SKM-1 treated with dmso at 0.1 percent for 144 hours (cell line): ENCODE results near the gene KLC1.

Experiments
- DNase-seq: peaks from one replicate; lab custom pipeline; 2025; ENCODE audit not compliant: unreplicated experiment; lab: John Stamatoyannopoulos, UW

KLC1 gene

DNA sequence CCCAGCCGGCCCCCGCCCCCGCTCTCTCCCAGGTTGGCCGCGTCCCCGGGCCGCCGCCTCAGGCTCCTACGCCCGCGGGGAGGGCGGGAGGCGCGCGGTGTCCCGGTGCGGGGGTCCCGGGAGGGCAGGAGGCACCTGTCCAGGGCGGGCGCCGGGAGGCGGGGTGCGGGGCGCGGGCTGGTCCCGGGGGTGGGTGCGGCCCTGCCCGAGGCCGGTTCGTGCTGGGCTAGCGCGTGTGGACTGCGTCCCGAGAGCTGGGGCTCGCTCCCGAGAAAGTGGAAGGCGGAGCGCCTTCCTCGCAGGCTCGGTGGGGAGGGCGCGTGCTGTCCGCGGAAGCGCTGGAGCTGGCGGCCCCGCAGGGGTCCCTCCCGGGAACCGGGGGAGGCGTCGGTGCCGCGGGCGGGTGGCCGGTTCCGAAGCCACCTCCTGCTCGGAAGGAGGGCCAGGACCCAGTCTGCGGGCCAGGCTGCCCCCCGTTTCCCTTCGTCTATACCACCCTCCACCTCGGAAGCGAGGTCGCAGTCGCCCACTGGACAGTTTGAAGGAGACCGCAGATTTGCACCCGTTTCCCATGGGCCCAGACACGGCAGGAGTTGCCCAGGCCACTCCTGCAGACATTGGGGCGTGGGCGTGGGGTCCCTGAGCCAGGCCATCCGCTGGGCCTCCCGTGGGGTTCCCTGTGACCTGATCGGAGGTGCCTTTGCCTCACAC is 87.2 kb downstream of the KLC1 start:
- DNase-seq: no peak

DNA sequence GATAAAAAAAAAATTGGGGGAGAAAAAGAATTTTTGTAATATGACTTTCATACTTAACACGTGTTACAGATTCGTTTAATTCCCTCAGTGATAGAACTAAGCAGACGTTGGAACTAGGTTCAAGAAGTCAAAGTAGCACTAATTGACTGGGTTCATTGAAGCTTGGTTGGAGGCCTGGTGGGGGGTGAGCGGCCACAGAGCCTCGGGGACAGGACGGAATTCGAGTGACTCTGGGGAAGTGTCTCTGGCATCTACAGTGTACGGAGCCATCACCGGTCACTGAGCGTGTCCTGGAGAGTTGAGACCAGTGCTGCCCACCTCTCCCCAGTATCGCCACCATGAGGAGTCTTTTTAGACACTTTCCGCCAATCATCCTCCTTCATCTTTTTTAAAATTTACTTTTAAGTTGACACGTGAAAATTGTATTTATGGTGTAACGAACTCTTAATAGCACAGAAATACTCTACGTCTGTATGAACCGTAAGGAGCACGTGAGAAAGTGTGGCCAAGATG is 87.9 kb downstream of the KLC1 start:
- DNase-seq: no peak

DNA sequence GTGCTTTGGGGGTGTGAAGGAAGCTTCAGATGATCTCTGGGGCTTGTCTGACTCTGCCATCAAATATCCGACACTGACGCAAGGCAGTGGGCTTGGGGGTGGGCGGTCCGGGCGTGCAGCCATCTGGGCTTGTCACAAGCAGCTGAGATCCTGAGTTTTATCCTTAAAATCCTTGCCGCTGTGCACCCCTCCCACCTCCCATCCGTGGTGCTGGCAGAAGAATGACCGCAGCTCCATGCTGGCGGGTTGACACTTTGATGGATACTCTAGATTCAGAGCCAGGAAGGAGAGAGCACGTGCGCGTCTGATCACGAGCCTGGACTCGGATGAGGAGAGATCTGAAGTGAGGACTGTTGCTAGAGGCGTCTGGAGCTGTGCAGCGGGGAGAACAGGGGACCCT is 89.6 kb downstream of the KLC1 start:
- no peak for DNase-seq

DNA sequence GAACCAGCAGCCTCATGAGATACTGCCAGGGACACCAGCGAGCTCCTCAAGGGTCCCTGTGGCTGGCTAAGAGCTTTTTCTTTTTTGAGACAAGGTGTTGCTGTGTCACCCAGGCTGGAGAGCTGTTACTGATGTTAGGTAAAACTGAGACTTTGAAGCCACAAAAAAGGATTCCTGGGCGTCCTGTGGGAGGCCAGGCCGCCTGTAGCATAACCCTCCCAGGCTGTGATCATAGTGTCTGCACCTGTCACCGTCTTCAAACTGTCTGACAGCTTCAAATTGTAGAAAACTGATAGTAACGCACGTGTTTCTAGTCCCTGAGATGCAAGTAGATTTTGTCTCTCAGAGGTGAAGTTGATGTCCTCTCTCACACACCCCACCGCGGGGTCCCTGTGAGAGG is 90.7 kb downstream of the KLC1 start:
- DNase-seq: no peak

DNA sequence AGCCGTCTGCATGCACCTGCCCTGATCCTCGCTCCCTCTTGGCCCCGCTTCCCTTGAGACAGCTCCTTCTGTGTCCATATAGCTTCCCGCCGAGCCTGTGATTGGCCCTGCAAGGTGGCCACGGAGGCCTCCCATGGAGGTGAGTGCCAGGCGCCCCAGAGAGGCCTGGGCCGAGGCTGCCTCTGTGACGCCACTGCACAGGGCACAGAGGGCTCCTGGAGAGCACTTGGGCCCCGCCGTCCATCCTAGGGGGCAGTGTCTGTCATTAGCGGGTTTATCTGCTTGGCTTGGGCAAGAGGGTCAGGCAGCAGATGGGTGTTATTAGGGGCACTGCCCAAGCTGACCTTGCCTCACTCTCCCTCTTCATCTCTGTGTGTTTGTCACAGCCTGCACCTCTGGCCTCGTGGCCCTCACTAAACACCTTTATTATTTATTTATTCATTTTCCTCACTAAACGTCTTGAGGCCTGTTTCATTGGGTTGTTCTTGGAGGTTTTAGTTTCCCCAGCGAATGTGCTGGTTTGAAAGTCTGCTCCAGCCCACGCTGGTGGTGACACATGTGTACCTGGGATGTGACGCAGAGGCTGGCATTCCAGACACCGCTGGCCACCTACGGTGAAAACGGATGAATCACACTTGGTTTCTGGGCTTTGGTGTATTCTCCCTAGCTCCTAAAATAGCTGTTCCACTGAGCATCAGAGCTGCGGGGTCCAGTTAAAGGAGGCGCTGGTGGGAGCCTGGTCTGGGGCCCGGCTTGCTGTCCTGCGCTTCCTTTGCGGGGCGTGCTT is 92.5 kb downstream of the KLC1 start:
- no peak for DNase-seq

DNA sequence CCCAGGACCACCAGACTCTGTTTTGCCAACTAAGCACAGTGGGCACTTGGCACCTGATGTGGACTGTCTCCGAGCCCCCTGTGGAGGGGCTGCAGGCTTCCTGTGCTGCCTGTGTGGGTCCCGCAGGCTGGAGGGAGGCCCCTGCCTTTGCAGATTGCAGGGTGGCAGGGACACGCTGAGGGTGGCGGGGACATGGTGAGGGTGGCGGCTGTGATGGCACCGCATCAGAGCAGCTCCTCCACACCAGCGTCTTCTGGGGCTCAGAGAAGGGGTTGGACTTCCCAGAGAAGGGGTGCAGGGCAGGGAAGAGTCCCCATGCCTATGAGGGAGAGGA is 94.7 kb downstream of the KLC1 start:
- no peak for DNase-seq

DNA sequence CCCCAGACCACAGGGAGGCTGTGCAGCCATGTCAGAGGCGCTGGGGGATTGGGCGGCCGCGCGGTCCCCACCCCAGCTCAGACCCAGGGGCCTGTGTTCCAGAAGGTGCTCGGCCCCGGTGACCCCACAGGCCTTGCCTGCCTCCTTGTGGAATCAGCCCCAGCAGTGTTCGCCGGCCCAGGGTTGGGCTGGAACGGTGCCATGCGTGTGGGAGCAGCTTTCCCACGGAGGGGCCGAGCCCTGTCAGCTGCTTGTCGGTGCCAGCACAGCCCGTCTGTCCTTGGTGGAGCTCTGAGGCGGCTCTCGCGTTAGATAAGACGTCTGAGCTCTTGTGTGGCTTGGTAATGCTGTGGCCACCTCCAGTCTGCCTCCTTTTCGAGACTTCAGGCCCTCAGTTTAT is 95.1 kb downstream of the KLC1 start:
- DNase-seq: no peak

DNA sequence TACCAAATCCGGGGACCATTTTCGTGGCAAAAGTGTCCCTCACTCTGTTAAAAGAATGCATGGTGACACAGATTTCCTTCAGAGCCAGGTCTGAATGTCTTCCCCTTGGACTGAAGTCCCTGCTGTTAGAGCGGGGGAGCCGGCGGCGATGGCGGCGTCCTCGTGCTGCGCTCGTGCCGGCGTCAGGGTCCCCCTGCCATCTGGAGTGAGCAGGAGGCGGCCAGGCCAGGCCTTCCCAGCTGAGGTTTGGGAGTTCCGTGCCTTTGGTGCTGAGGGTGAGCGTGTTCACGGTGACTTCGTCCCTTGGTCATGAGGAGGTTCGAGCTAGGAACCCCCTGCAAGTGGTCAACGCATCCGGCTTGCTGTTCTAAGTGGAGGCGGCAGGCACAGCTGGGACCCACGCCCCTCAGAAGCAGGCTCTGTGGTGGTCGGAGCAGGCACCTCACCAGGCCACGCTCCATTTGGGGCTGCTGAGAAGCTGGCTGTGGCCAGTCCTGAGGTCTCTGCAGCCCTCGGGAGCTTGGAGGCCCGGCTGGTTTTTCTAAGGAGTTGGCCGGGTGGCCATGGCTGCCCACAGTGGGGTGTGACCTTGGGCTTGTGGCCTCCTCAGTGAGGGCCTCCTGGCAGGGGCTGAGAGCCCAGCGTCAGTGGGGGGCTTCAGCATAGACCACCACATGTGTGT is 96.1 kb downstream of the KLC1 start:
- DNase-seq: no peak

DNA sequence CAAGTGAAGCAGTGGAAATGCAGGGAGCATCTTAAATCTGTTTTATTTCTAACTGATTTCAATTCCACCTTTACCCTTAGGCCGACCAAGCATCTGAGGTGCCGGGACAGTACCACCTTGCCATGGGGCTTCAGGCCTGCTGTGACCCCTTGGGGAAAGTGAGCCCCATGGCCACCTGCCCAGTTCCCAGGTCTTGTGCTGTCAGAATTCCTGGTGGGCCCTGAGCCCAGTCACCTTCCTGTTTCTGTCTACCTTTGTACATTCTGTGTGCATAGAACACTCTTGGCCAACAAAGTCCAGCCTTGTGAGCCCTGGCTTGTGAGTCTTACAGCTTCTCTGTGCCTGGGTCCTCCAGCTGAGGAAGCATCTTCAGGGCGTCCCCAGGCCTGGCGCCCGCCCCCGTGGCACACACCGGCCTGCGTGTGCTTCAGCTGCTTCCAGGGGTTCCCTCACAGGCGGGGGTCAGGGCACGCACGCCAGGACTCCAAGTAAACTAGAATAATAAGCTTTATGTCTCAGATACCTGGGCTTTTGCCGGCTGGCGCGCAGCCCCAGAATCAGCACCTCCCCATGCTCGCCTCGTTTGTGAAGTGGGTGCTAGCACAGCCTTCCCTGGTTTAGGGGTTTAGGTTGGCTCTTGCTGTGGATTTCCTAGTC is 96.9 kb downstream of the KLC1 start:
- no peak for DNase-seq

DNA sequence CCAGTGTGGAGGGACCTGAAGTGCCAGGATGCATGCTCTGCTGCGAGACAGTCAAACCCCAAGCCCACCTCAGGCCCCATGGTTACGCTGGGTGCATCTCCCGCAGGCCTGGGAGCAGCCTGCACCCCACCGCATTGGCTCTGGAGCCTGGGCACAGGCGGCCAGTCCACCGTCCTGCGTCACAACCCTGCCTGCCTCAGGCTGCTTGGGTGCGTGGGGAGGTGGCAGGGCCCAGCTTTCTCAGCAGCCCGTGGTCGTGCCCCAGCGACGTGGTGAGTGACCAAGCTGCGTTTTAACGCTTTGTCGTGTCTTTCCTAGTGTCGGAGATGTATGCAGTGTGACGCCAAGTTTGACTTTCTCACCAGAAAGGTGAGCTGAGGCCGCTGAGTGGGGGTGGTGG is 97.5 kb downstream of the KLC1 start:
- no peak for DNase-seq

DNA sequence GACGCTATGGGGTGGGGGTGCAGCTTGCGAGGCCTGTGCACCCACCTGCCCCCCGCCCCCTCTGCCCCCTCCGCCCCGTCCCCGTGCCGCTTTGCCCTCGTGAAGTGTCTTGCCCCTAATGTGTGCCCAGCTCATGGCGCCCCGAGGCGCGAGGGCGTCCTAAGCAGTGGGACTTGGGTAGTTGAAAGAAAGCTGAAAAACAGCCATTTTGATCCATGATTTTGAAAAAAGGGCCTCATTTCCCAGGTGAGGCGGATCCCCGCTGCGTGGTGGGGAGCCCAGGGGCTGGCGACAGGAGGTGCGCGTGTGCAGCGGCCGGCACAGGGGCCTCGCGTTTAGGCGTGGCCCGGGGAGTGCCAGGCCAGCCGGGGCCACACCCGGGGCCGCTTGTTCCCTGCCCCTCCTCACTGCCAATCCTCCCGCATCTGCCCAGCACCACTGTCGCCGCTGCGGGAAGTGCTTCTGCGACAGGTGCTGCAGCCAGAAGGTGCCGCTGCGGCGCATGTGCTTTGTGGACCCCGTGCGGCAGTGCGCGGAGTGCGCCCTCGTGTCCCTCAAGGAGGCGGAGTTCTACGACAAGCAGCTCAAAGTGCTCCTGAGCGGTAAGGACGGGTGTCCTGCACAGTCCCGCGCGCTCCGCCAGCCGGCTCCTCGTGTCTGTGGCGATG is 98.4 kb downstream of the KLC1 start:
- DNase-seq: no peak

DNA sequence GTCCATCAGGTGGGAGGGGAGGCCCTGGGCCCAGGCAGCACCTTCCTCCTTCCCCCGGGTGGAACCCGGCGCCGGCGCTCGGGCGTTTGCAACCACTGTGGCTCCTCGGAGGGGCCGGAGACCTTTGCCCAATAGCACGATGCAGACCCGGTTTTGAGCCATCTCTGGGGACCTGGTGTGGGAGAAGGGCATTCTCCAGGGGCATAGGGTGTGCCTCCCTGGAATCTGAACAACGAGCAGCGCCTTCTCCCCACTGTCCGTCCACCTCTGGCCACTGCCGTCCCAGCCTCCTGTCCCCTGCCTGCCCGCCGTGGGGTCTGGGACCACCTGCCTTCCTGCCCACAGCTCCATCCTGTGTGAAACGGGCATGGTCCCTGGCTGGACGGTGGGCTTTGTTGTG is 99.1 kb downstream of the KLC1 start:
- no peak for DNase-seq

DNA sequence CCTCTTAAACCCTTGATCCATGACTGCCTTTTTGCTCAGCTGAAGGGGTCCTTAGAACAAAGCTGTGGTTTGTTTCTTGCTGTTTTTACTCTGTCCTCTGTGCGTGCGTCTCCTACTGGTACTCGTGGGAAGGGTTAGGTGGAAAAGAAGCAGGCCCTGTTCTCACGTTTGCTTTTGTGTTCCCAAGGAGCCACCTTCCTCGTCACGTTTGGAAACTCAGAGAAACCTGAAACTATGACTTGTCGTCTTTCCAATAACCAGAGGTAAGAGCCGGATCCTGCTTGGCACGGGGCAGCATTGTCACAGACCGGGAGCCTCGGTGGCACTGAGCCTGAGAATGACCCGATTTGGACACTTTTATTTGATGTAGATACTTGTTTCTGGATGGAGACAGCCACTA is 99.7 kb downstream of the KLC1 start:
- no peak for DNase-seq

DNA sequence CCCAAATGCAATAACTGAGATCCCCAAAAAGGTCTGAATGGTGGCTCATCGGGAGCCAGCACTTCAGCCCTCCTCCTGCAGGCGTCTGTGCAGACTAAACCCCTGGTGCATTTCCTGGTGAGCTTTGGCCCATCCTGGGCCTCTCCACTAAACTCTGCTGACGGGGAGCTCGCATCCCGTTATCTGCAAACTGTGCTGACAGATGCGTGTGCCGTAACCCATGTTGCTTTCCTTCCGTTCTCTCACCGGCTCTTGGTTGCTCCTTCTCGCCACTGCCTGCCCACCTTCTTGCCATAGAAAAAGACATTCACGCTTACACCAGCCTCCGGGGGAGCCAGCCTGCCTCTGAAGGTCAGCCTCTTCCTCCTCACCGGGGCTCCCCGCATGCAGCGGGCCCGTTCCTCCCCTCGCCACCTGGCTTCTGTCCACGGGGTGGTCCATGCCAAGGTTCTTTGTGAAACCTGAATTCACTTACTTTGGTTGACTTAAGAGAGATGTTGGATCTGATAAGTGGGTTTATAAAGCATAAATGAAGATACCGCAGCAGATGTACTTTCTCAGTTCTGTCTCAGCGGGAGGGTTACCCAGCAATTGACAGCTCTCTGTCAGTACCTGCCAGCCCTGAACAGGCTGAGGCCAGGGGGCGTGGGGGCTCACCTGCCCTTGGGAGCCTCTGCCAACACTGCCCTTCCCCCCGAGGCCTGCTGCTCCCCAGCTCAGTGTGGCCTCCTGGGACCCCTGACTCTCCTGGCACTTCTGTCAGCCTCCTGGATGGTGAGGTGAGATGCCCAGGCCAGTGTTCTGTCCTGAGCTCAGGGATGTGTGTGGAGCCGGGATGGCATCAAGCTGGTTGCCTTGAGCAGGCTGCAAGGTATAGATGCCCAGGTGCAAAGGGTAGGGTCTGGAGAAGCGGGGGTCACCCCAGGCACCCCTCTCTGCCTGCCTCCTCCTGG is 100.8 kb downstream of the KLC1 start:
- DNase-seq: no peak

DNA sequence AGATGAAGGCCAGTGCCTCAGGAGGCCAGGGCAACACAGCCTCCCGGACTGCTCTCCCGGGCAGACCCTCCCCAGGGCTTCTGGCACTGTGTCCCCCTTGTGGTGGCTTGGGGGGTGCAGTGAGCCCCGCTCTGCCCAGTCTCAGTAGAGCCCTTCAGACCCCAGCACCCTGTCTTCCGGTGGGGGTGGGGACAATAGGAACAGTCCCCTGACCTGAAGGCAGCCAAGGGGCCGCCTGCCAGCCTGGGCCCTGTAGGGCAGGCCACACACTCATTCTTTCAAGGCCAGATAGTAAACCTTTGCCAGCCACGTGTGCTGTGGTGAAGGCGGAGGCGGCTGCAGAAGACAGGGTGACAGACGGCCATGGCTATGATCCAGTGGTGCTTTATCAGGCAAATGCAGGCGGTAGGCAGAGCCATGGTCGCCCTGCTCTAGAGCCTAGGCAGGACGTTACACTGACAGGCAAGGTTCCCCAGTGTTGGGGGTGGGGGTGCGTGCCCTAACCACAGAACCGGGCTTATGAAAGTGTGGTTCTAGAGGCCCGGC is 101.6 kb downstream of the KLC1 start:
- DNase-seq: no peak

DNA sequence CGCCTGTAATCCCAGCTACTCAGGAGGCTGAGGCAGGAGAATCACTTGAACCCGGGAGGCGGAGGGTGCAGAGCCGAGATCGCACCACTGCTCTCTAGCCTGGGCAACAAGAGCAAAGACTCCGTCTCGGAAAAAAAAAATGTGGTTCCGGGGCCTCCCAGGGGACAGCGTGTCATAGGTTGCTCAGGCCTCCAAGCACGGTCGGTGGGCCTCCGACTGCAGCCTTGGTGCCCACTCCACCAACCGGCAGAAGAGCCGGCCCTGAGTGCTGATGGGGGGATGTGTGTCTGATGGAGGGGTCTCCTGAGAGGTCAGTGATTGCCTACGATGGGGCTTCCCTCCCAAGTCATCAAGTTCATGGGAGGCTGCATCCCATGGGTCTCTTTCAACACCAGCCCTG is 102.5 kb downstream of the KLC1 start:
- DNase-seq: no peak

DNA sequence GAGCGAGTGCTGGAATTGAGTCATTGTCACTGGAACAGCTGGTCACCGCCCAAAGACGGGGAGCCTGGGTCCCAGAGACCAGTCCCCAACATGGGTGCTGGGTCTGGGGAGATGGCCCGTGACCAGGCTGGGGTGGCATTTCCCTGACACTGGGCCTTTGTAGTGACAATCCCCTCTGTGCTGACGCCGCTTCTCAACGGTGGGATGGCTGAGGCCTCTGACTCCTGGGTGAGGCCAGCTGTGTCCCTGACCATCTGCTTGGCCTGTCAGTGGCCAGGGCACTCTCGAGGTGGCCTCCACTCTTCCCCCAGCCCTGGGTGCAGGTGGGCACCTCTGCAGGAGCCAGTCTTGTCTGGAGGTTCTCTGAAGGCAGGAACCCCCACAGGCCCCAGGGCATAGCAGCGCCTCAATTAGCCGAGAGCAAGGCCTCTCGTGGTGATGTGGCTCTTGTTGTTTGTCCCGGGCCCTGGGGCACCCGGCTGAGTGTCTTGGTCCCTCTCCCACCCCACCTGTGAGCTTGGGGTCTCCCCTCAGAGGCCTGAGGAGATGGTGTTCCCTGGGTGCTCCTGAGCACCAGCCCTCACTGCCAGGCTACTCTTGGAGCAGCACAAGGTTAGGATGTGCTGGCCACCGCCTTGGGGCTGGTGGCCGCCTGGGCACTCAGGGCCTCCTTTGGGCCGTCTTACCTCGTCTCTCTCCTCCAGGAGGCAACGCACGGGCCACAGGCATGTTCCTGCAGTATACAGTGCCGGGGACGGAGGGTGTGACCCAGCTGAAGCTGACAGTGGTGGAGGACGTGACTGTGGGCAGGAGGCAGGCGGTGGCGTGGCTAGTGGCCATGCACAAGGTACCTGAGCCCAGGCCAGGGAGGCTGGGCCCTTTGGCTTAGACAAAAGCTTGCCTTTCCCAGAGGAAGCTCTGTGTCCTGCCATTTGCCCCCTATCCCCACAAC is 103.2 kb downstream of the KLC1 start:
- no peak for DNase-seq

DNA sequence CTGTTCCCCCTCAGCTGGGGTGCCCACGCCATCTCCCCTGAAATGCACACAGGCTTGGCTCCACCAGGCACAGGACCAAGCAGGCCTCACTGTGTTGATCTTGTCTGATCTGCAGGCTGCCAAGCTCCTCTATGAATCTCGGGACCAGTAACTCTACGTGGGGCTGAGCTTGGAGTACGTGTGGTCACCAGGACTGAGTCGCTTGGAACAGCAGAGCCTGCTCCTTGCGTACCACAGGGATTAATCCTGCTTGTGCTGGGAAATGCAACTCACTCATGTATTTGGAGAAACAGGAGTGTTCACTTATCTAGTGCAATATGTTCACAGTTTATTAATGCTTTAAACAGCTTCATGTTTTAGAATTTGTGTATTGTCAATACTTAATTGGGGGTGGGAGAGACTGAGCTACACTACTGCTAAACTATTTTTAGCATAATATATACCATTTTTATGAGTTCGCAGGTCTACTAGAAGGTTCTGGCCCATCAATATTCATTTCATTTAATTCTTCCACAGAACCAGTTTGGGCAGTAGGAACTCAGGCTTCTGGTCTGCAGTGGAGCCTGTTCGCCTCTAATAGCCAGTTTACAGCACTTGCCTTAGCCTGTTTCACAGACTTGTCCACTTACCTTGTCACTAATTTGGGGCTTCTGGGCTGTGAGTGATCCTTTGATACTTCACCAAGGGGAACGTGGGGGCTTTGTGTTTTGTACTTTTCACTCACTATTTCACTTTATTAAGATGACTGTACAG is 104.0 kb downstream of the KLC1 start:
- DNase-seq: no peak
